Activated CD8-positive, alpha-beta memory T cell treated with anti-CD3 and anti-CD28 coated beads for 48 hours (primary cell): ENCODE data around the gene SPTB.
A peak's percentile ranks its signal among the peaks of the same experiment; 100 is the strongest.

Experiments used
- DNase-seq, 3 experiments: peaks; one replicate each; pipeline ENCODE4 v3.0.0-alpha.2; 2020; ENCODE audit warnings: low read depth in 2 of 3, low spot score in 2 of 3

SPTB gene

DNA sequence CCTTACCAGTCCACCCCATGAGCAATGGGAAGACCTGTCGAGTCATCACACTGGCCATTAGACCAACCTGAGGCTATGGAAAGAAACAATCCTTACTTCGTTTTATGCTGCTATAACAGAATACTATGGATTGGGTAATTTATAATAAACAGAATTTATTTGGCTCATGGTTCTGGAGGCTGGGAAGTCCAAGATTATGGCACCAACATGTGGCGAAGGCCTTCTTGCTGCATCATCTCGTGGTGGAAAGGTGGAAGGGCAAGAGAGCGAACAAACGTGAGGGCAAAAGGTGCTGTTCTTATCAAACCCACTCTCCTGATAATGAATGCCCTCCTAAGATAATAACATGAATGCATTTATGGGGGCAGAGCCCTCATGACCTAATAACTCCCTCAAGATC, 9.6 kb upstream of the SPTB start:
- DNase-seq = no peak

DNA sequence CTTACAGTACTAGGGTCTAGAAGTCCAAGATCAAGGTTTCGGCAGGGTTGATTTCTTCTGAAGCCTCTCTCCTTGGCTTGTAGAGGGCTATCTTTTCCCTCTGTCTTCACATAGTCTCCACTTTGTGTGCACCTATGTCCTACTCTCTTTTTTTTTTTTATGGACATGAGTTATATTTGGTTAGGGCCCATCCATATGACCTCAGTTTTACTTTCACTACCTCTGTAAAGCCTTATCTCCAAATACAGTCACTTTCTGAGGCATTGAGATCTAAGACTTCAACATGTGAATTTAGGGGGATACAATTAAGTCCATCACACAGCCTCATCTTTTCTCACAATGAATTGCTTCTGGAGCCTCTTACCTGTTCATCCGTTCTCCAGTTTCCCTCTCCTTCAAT, 5.9 kb upstream of the SPTB start:
- no peak for DNase-seq

DNA sequence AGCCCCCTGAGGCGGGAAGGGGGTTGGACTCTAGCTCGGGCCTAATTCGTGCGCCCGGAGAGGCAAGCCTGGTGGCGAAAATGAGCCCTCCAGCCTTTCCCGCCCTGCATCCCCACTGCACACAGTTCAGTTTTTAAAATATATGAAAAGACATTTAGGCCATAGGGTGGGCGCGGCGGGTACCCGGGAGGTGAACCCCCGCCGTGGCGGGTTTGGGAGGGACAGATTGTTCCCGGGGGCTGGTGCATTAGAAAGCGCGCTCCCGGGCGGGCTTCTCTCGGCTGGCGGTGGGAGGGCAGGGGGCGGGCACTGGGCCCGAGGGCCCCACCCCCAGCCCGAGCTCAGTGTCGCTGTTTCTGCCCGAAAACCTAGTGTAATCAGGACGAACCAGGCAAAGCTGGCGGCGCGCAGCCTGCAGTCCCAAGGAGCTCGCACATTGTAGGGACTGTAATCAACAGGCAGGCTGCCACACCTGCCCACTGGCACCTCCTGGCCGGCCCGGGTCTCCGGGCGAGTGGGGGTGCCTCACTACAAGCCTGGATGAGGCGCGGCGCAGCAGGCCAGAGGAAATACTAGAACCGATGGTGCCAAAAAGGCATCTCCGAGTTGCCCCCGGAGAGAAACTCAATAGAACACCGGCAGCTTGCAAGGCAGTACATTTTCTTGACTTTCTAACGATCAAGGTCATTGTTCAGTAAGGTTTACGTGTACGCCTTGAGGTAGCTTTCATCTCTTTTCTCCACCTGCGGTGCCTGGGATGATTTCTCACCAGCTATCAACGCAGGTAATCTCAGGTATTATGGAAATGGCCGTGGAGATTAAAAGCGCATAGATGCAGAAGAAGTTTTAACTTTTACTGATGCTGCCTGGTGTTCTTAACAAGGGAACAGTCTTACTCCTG, 764 bp upstream of the SPTB start:
- DNase-seq = peak in 2 of 3 experiments; percentile 27 to 32

DNA sequence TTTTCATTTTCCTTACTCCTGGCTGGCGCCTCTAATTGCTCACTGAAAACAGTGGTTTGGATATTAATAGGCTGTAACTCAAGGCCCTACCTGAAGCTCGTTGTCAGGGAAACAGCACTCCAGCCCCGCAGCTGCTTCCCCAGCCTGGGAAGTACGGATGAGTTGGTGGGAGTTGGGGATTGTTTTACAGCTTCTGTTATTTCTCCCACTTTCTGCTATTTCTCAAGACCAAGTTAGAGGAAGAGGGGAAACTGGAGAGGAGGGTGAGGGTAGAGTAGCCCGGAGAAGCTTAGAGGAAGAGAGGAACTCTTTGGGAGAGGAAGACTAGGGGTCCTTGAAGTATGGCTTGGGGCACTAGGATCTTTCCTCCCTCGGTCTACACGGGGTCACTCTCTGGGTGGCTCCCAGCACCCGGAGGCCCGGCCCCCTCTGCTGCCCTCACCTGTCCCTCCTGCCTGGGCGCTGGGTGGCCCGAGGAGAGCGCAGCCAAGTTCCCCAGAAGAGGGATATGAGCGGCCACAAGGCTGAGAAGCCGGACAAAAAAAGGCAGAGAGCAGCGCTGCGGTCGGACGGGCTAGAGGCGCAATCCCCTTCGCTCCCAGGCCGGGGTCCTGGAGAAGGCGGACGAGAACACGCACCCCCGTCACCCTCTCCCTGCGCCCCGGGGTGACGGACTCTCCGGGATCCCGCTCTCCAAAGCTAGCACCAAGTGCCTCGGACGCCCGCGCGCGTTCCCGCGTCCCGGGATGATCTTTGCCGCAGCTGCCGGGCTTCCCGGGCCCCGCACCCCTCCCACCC, 671 bp downstream of the SPTB start:
- DNase-seq = no peak

DNA sequence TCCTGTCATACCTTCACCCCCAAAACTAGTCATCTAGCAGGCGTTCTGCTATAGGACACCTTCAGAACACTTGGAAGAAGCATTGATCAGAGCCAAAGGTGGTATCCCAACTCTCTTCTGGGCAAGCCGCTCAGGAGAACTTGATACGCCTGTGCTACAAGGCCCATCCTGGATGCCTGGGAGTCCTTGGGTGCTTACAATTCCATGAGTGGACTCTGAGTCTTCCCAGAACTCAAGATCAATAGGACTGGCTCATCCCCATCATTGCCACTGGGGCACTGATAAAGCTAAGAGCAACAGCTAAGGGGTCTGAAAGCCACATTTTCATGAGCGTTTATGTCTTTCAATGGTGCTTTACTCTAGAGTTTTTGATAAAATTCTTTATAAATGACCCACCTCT, 1.9 kb downstream of the SPTB start:
- DNase-seq = no peak

DNA sequence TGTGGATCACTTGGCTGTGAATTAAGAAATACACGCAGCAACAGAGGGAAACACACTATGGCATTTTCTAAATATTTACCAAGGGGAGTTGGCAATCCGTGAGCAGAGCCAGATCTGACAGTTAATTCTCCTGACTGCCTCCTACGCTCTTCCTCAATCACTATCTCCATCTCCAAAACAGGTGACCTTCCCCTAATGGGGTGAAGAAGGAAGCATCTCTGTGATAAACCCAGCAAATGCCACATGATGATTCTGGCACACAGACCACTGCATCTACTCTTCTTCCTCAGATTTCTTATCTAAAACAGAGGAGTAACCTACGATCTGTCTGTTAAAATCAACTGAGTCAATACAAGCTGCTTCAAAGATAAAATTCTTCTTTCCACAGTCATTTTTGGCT, 4.4 kb downstream of the SPTB start:
- DNase-seq = no peak

DNA sequence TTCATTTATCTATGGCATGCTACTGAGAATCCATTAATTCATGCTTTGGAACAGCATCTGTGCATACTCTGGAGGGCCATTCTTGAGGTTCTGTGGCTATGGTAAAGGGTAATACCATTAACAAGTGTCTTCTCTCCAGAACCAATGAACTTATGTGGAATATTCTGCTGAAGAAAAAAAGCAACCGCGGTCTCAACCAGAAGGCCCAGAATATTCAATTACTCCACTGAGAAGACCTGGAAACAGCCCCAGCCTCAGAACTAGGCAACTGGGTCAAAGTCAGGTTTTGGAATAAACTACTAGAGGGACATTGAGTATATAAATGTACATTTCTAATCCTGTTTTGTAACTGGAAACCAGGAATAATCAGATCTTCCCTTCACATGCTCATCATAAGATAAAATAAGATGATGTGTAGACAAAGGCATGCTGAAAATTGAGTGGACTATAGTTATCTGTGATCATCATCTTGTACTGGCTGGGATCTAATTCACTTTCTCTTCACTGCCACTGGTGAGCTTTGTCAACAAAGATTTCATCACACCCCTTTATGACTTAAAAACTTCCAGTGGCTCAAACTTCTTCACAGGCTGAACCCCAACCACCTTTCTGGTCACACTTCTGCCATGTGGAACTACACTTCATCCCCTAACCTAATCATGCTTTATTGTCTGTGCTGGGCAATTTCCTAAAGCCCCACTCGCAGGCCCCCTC, 6.0 kb downstream of the SPTB start:
- DNase-seq = no peak

DNA sequence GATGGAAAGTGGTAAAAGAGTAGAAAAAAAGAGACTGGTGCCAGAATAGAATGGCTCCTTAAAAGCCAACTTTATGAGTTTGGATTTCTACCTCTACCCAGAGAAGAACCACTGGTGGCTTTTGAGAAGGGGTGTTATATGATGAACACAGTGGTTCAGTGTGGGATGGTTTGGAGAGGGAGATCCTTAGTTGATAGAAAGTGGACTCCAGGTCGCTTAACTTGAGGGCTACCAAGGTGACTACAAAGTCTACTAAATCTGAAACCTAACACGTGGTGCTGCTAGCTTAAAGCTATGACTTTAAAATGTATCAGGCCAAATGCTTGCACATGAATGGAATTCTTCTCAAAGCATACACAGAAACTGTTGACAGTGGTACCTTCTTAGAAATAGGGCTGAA, 8.4 kb downstream of the SPTB start:
- DNase-seq = no peak

DNA sequence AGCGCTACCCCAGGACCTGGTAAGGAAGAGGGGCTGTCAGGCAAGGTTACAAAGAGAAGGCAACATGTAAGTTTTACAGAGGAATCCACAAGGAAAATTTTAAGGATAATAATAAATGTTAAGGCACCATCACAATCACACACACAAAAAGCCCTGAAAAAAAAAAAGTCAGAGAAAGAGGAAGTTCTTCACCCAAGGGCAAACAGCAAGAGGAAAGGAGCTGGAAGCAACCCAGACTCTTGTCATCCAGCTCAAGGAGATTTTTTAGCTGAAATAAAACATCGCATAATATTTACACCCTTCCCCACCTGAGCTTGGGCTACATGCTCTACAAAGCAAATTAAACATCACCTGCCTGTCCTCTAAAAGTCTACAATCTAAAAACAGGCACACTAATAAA, 9.5 kb downstream of the SPTB start:
- no peak for DNase-seq

DNA sequence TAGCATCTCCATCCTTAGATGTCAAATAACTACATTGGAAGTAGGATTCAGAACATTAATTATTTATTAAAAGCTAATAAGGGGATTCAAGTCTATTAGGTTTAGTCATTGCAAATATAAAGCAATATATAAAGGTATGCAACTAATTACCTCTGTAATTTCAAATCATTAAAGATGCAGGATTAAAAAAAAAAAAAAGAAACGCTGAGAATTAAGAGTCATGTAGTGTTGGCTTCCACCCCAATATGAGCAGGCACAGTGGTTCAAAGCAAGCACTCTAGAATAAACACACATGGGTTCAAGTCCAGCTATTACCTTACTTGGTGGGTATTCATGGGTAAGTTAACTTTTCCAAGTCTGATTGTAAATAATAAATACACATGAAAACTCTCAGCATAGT, 10.9 kb downstream of the SPTB start:
- no peak for DNase-seq

DNA sequence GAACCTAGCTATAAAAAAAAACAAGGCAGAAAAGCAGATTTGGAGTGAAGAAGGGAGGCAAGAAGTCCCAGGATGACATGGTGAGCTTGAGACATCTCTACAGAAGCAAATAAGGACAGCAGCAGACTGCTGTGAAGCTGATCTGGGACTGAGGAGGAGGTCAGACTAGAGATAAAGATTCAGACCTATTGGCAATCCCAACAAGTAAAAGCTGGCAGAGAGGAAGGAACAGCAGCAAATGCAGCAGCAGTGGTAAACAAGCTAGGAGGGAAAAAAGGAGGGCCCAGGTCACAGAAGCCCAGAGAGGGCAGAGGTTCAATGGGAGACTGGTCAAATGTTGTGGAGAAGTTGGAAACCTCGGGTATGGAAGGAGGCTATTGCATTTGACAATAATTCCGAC, 11.3 kb downstream of the SPTB start:
- no peak for DNase-seq

DNA sequence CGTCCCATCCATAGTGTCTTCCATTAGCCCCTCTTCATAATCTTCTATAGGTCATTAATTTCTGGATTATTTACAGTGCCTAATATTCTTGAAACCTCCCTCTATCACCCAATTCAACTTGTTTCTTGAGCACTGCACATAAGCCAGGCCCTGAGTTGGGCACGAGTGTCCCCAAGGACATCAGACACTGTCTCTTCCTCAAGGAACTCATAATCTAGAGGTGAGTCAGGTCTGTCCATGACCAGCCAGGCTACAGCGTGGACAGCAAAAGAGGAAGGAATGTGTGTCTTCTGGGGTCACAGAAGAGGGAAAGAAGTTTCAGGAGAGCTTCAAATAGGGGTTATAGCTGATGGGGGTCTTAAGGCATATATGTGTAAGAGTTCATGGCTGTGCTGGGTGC, 12.5 kb downstream of the SPTB start:
- DNase-seq = no peak

DNA sequence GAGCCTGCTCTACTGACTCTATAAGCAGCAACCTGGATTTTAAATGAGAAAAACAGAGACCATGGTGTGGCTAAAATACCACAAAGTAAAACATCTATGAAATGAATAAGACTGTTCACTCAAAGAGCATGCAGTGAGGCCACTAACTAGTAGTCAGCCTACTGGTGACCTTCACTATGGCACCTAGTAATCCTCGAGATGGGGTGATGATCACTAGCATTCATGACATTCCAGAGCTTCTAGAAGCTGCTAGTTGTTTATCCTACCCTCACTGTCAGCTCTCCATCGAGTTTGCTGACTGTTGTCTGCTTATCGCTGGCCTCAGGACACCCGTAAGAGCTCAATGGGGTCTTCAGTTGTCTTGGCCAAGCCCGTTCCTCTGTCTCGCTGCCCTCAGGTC, 13.7 kb downstream of the SPTB start:
- no peak for DNase-seq

DNA sequence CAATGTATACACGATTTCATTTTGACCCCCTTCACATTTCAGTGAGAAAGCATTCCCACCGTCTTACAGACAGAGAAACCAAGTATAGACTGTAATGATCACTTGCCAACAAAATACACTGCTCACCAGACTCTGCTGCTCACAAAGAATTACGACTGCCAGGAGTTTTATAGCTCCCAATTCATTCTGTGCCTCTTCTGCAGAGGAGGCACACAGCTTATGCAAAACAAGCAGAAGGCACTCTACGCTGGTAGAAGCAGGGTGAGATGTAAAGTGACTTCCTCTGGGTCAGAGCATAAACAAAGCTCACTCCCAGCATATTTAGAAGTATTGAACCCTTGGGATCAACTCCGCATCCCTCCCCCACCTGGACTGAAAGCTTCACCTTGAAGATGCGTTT, 14.6 kb downstream of the SPTB start:
- no peak for DNase-seq

DNA sequence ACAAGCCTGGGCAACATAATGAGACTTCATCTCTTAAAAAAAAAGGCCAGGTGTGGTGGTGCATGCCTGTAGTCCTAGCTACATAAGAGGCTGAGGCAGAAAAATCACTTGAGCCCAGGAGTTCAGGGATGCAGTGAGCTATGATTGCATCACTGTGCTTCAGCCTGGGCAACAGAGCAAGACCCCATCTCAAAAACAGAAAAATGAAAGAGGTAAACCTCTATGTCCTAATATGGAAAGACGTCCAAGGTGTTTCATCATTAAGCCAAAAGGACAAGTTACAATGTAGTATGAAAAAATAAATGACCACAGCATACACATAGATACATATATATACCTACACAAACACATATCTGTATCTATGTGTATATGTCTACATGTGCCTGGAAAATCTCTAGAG, 15.4 kb downstream of the SPTB start:
- no peak for DNase-seq

DNA sequence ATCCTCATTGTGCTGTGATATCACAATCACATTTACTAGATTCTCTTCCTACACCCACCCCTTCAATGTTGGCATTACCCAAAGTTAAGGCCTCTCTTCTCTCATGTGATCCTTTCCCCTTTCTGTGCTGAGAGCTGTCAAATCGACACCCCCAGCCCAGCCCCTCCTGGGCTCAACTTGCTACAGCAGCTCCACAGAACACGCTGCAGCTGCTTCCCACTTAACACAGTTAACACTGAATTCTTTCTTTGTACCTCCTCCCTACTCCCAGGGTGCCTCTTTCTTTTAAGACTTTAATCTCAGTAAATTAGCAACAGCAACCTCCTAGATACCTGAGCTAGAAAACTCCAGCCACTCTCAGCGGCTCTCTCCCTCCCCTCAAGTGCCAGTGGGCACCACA, 17.8 kb downstream of the SPTB start:
- no peak for DNase-seq

DNA sequence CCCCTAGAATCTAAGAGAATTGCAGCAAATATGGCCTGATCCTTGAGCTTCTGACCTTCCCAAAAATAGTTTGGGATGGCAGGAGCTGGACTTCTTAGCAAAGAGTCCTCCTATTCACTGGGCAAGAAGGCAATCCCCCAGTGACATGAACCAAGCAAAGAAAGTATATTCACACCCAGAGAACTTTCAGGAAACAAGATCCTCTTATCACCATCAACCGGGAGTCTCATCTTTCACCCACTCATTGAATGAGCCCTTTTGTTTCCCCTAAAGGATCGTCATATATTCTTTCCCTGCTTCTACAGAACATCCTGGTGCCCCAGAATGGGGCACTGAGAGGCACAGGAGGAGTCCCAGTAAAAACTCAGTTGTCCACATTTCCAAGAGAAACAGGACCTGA, 19.7 kb downstream of the SPTB start:
- DNase-seq = no peak

DNA sequence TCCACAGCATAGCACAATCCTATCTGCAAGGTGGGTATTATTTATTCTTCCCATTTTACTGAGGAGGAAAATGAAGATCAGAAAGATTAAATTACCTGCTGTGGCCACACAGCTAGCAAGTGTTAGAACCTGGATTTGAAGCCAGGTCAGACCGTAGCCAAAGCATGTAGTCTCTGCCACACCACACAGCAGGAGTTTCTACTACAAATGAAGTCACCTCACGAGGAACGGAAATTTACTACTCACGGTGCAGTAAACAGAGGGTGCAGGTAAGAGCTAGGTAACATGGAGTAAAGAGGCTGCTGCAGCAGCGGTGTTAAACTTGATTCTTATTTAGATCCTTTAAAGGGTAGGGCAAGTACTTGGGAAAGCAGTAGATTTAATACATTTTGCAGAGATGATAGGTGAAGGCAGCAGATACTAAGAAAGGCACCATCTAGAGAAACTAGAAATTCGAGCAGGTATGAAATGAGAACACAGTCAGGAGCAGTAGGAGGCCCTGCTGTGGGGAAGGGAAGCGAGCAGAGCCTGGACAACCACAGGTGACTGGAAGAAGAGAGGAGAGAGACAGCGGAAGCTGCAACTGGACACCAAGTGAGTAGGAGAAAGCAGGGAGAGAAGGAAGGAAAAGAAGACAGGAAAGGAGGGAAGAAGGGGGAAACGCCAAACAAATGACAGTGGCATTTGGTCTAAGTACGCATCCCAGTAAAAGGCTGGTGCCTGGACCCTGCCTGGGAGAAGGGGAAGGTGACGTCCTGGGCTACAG, 21.5 kb downstream of the SPTB start:
- no peak for DNase-seq

DNA sequence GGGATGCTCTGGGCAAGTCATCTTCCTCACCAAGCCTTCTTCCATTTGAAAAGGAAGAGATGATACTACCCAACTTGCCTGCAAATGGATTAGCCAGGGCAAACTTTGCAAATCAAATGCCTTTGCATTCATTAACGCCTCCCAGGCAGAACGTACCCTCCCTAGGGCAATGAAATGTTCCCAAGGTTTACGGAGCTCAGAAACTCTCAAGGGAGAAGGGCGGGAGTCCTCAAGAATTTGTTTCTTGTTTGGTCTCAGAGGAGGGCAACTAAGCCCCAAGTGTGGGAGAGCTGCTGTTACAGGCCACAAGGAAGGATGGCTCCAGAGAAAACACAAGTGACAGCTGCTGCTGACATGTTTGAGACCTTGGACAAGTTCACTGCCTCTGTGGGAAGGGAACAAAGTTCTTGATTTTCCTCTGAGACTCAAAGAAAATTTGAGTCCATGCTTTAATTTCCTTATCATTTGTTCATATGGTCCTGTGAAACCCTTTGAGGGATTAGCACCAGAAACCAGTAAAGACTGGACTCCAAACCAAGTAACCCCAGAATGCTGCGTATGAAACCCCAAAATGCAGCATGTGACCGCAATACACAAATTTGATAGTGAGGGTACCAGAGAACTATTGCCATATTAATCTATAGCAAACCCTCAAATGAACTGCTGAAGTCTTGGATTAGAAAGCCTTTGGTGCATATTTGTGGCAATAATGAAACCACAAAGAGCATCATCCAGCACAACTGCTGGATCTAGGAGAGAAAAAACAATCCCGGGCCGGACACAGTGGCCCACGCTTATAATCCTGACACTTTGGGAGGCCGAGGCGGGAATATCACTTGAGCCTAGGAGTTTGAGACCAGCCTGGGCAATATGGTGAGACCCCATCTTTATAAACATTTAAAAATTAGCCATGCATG, 22.9 kb downstream of the SPTB start:
- DNase-seq = no peak
